ENCODE data around the gene MUC5AC.
"Not testable (repeated sequence)": the region's sequence is repeated elsewhere in the genome, so short reads cannot be mapped to it uniquely, and the experiment has no call there.

MUC5AC gene

GRCh38 chr11:1157645-1158591 lies at the start of gene MUC5AC:
TSS of gene MUC5AC (plus strand) at chr11:1157953. CDS start at chr11:1158000, 47 bp downstream.
- no peak for DNase-seq

GRCh38 chr11:1108246-1108900 lies 49.4 kb upstream of the MUC5AC start:
- DNase-seq, result no peak

- no peak for DNase-seq
Measured at GRCh38 chr11:1109101-1109917, 48.4 kb upstream of the MUC5AC start.

- no peak for DNase-seq
Measured at GRCh38 chr11:1109918-1110705, 47.6 kb upstream of the MUC5AC start.

- DNase-seq, result no peak
Measured at GRCh38 chr11:1111545-1112212, 46.1 kb upstream of the MUC5AC start.

- no peak for DNase-seq
Measured at GRCh38 chr11:1112351-1113191, 45.2 kb upstream of the MUC5AC start.

GRCh38 chr11:1113405-1114201 lies 44.1 kb upstream of the MUC5AC start:
- no peak for DNase-seq

GRCh38 chr11:1115292-1115691 lies 42.5 kb upstream of the MUC5AC start:
- DNase-seq, result not testable (repeated sequence)

- DNase-seq, result no peak
Measured at GRCh38 chr11:1116104-1116503, 41.6 kb upstream of the MUC5AC start.

GRCh38 chr11:1116666-1117390 lies 40.9 kb upstream of the MUC5AC start:
- no peak for DNase-seq

- DNase-seq, result no peak
Measured at GRCh38 chr11:1117992-1118391, 39.8 kb upstream of the MUC5AC start.

GRCh38 chr11:1118755-1119603 lies 38.8 kb upstream of the MUC5AC start:
- no peak for DNase-seq

GRCh38 chr11:1119604-1120146 lies 38.1 kb upstream of the MUC5AC start:
- DNase-seq, result no peak

GRCh38 chr11:1120532-1121330 lies 37.0 kb upstream of the MUC5AC start:
- no peak for DNase-seq

- no peak for DNase-seq
Measured at GRCh38 chr11:1121331-1121812, 36.4 kb upstream of the MUC5AC start.

GRCh38 chr11:1121813-1122663 lies 35.7 kb upstream of the MUC5AC start:
- DNase-seq, result no peak

Measured in NCI-H524 treated with DMSO at 0.1 percent for 48 hours (cell line).